A673 (cell line): ENCODE data around the gene ALDH1B1. TPM values are rescaled to one million over a fixed set of nuclear protein-coding genes. Genes with fewer than 3 reads are reported as not detected.

ENCODE experiments used
- BruUV-seq: library from RNA; stranded (reverse); fragments of 400-500 nt; replicated peaks from 2 replicates; lab custom pipeline; 2021; lab: Mats Ljungman, UMichigan
- CTCF ChIA-PET: fragments of 300-600 bp; sonication (Branson Sonifier 250); formaldehyde crosslinking; loops from one replicate; lab custom pipeline; 2022; ENCODE audit warnings: antibody characterized with exemption; lab: Charles Lee
- POLR2A ChIA-PET: fragments of 300-600 bp; sonication (Branson Sonifier 250); formaldehyde crosslinking; loops from one replicate; lab custom pipeline; 2022; ENCODE audit warnings: antibody characterized with exemption; ENCODE audit not compliant: low non-redundant PET; lab: Charles Lee
- DNase-seq: peaks from one replicate; pipeline ENCODE4 v3.0.0-alpha.2; 2015; ENCODE audit warnings: low spot score
- H3K27ac ChIP-seq: fragments of 200-600 bp; sonication (generic); 2 replicates; pipeline ENCODE4 v1.5.1; 2016; ENCODE audit warnings: mixed run types, low read depth, mild to moderate bottlenecking, mixed read lengths, antibody characterized with exemption, low read length; ENCODE audit not compliant: poor library complexity, severe bottlenecking
- H3K27me3 ChIP-seq: fragments of 200-600 bp; sonication (generic); replicated peaks from 2 replicates; pipeline ENCODE4 v1.6.1; 2017; ENCODE audit warnings: mixed run types, low read depth, mild to moderate bottlenecking, mixed read lengths, antibody characterized with exemption, low read length; ENCODE audit not compliant: insufficient read depth, poor library complexity
- H3K36me3 ChIP-seq: fragments of 200-600 bp; sonication (generic); 2 replicates; pipeline ENCODE4 v1.6.1; 2016; ENCODE audit warnings: mixed run types, mild to moderate bottlenecking, mixed read lengths, antibody characterized with exemption, low read length; ENCODE audit not compliant: insufficient read depth, poor library complexity, severe bottlenecking
- H3K4me1 ChIP-seq: fragments of 200-600 bp; sonication (generic); 2 replicates; pipeline ENCODE4 v1.6.1; 2017; ENCODE audit warnings: mixed run types, mild to moderate bottlenecking, mixed read lengths, antibody characterized with exemption, low read length; ENCODE audit not compliant: insufficient read depth, poor library complexity, severe bottlenecking
- H3K4me3 ChIP-seq: fragments of 200-600 bp; sonication (generic); 2 replicates; pipeline ENCODE4 v1.5.1; 2016; ENCODE audit warnings: low read depth, mixed run types, mild to moderate bottlenecking, mixed read lengths, low read length; ENCODE audit not compliant: poor library complexity, severe bottlenecking
- H3K9me3 ChIP-seq: fragments of 200-600 bp; sonication (generic); 2 replicates; pipeline ENCODE4 v1.6.1; 2016; ENCODE audit warnings: mixed run types, low read depth, mild to moderate bottlenecking, mixed read lengths, antibody characterized with exemption, low read length; ENCODE audit not compliant: poor library complexity, severe bottlenecking
- CTCF ChIP-seq: fragments of 300-800, 200-600 bp; sonication (generic); conservative IDR thresholded peaks from 2 replicates; pipeline ENCODE4 v1.5.1; 2017; ENCODE audit warnings: low read depth, mild to moderate bottlenecking, antibody characterized with exemption, low read length, moderate library complexity, mixed read lengths
- EZH2 ChIP-seq: fragments of 200-600 bp; sonication (generic); IDR thresholded peaks from 2 replicates; pipeline ENCODE4 v1.6.1; 2017; ENCODE audit warnings: borderline replicate concordance, low read depth, mild to moderate bottlenecking, mixed read lengths, antibody characterized with exemption, low read length; ENCODE audit not compliant: poor library complexity, severe bottlenecking
- intact Hi-C: fragments of 100-400 bp; cut with micrococcal nuclease; formaldehyde crosslinking; loops from one replicate; pipeline ENCODE4 v1.10.0; 2022; ENCODE audit not compliant: unreplicated experiment
- total RNA-seq: library from RNA; stranded (reverse); gene quantifications from 2 replicates; pipeline ENCODE4 v1.2.3, GENCODE V29; 2021

ALDH1B1 gene
- total RNA-seq, 1 experiment from 2014 or later: 29.0 TPM

- intact Hi-C loops: loop anchor here (10.0 kb wide), 2 partner anchors 320 to 920 kb away; partner anchors contain the start of gene POLR1E
- H3K27me3 ChIP-seq: peaks cover 12% of the 10 kb centered on the region
- no peaks in the 10 kb centered on the region for H3K9me3 ChIP-seq
- no peak for DNase-seq
- ChIA-PET POLR2A (no interaction called here), CTCF (no interaction called here)
- H3K27ac ChIP-seq: no peak overlapping the region
- no peak overlapping the region for H3K4me3 ChIP-seq
- H3K4me1 ChIP-seq: no peaks in the 10 kb centered on the region
- TF ChIP-seq CTCF (no peak), EZH2 (no peak)
- H3K36me3 ChIP-seq: no peaks in the 10 kb centered on the region
- BruUV-seq: no TSS peak
These were observed 11.8 kb downstream of the ALDH1B1 start for GRCh38 chr9:38404314-38404713.

- DNase-seq: no peak
- H3K27me3 ChIP-seq: peaks cover 12% of the 10 kb centered on the region
- H3K9me3 ChIP-seq: no peaks in the 10 kb centered on the region
- intact Hi-C loops: loop anchor here (10.0 kb wide), 2 partner anchors 321 to 921 kb away; partner anchors contain the start of gene POLR1E
- BruUV-seq: no TSS peak
- H3K27ac ChIP-seq: no peak overlapping the region
- H3K4me1 ChIP-seq: no peaks in the 10 kb centered on the region
- H3K4me3 ChIP-seq: no peak overlapping the region
- H3K36me3 ChIP-seq: no peaks in the 10 kb centered on the region
- CTCF ChIA-PET: no interaction called here
- no peak for TF ChIP-seq EZH2
- no peak for TF ChIP-seq CTCF
- POLR2A ChIA-PET: no interaction called here
These were observed 13.3 kb downstream of the ALDH1B1 start for GRCh38 chr9:38405785-38406184.

GRCh38 chr9:38406476-38407186, 14.1 kb downstream of the ALDH1B1 start:
- intact Hi-C loops: loop anchor here (10.0 kb wide), 2 partner anchors 322 to 922 kb away; partner anchors contain the start of gene POLR1E
- ChIA-PET CTCF (no interaction called here), POLR2A (no interaction called here)
- no peaks in the 10 kb centered on the region for H3K9me3 ChIP-seq
- H3K27ac ChIP-seq: no peak overlapping the region
- no peaks in the 10 kb centered on the region for H3K36me3 ChIP-seq
- no peak for TF ChIP-seq EZH2
- no peak for TF ChIP-seq CTCF
- DNase-seq: no peak
- no peak overlapping the region for H3K4me3 ChIP-seq
- peaks cover 12% of the 10 kb centered on the region for H3K27me3 ChIP-seq
- no TSS peak for BruUV-seq
- no peaks in the 10 kb centered on the region for H3K4me1 ChIP-seq
